22Rv1 (cell line): ENCODE measurements around the gene FAM135A.
"Not testable (repeated sequence)": the region's sequence is repeated elsewhere in the genome, so short reads cannot be mapped to it uniquely, and the experiment has no call there.

Experiments used
- H3K27ac ChIP-seq: fragments of 450-650 bp; 2 replicates; pipeline ENCODE4 v1.5.1; 2017
- ZFX ChIP-seq: fragments of 450-650 bp; IDR thresholded peaks from 2 replicates; pipeline ENCODE4 v1.6.1; 2017; ENCODE audit warnings: antibody characterized with exemption, borderline replicate concordance
- TF ChIP-seq, protein P1 (sequence below): fragments of 450-650 bp; IDR thresholded peaks from 2 replicates; pipeline ENCODE4 v1.5.1; 2017; ENCODE audit warnings: mild to moderate bottlenecking

Gene FAM135A

DNA sequence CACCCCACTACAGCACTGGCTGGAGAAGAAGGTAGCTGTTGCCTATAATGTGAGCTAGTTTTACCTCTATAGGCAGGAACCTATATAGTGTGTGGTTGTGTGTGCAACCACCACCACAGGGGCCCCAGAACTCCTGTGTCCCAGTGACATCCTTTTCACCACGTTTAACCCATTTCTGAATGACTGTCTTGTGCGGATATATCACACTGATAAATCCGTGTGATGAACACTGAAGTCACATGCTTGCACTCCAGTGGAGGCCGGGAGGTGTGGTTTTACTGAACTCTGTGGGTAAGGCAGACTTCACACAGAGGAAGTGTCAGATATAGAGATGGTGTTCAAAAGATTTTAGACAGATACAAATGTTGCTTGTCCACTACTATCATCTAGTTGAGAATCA, 185.9 kb downstream of the FAM135A start:
- no peak overlapping the region for H3K27ac ChIP-seq
- no peak for TF ChIP-seq ZFX
- TF ChIP-seq, protein P1, sequence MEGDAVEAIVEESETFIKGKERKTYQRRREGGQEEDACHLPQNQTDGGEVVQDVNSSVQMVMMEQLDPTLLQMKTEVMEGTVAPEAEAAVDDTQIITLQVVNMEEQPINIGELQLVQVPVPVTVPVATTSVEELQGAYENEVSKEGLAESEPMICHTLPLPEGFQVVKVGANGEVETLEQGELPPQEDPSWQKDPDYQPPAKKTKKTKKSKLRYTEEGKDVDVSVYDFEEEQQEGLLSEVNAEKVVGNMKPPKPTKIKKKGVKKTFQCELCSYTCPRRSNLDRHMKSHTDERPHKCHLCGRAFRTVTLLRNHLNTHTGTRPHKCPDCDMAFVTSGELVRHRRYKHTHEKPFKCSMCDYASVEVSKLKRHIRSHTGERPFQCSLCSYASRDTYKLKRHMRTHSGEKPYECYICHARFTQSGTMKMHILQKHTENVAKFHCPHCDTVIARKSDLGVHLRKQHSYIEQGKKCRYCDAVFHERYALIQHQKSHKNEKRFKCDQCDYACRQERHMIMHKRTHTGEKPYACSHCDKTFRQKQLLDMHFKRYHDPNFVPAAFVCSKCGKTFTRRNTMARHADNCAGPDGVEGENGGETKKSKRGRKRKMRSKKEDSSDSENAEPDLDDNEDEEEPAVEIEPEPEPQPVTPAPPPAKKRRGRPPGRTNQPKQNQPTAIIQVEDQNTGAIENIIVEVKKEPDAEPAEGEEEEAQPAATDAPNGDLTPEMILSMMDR, result no peak

DNA sequence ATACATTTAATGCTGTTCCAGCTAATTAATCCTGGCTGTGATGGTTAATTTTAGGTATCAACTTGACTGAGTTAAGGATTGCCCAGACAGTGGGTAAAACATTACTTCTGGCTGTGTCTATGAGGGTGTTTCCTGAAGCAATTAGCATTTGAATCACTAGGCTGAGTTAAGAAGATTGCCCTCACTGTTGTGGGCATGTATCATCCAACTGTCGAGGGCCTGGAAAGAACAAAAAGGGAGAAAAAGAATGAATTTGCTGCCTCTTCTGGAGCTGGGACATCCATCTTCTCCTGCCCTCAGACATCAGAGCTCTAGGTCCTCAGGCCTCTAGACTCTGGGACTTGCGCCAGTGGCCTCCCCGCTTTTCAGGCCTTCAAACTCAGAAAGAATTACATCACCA, 187.7 kb downstream of the FAM135A start:
- no peak overlapping the region for H3K27ac ChIP-seq
- TF ChIP-seq, protein P1, result no peak
- TF ChIP-seq ZFX, result no peak

DNA sequence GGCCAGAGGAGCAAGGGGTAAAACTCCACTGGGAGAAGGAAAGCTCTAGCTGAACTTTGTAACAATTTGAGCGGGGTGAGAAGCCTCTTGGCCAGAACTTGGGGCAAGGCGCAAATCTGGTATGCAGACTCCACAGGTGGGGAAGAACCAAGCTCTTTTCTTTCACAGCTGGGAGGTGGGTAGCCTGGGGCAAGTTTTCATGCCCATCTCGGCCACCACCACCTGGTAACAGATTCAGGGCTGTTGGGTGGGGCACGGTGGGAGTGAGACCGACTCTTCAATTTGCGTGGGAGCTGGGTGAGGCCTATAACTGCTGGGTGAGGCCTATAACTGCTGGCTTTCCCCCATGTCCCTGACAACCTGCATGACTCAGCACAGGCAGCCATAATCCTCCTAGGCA, 190.9 kb downstream of the FAM135A start:
- H3K27ac ChIP-seq, result no peak overlapping the region
- TF ChIP-seq, protein P1, result no peak
- TF ChIP-seq ZFX, result no peak

DNA sequence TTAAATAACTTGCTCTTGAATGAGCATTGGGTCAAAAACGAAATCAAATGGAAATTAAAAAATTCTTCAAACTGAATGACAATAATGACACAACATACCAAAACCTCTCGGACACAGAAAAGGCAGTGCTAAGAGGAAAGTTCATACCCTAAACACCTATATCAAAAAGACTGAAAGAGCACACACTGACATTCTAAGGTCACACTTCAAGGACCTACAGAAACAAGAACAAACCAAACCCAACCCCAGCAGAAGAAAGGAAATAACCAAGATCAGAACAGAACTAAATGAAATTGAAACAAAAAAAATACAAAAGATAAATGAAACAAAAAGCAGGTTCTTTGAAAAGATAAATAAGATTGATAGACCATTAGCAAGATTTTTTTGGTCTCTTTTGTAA, 194.1 kb downstream of the FAM135A start:
- H3K27ac ChIP-seq, result not testable (repeated sequence)

DNA sequence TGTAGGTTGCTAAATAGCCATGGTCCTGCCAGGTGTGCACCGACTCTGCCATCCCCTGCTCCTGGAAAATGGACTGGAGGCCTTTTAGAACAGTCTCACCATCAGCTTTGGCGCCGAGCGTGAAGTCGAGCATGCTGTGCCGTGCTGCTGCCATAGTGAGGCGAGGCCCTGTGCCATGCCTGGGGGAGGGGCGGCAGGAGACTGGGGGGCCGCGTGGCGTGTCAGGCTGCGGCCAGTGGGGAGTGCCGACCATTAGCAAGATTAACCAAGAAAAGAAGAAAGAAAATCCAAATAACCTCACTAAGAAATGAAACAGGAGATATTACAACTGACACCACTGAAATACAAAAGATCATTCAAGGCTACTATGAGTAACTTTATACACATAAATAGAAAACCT, 195.9 kb downstream of the FAM135A start:
- H3K27ac ChIP-seq, result not testable (repeated sequence)
